ENCODE measurements around the gene FBXO42. TPM values are rescaled to one million over a fixed set of nuclear protein-coding genes. Genes with fewer than 3 reads are reported as not detected.

FBXO42 gene
- total and polyA plus RNA-seq, 9 of the 15 experiments (the other 6 are each of a cell fraction or from before 2014, with no cell fraction given), result 7.2 to 24.8 (median 17.4) TPM

- TF ChIP-seq FOXM1 (IDR thresholded peaks at IDR 0.05; ENCODE audit: low read depth), result no peak
- no peak for TF ChIP-seq FOXM1 (CRISPR knock-in tag; IDR thresholded peaks at IDR 0.05; ENCODE audit: low read depth)
- TF ChIP-seq SAP30 (IDR thresholded peaks at IDR 0.05; ENCODE audit: borderline replicate concordance, insufficient read depth, low read depth, low read length, poor library complexity, severe bottlenecking), result no peak
Measured at GRCh38 chr1:16230744-16231143, 121.5 kb downstream of the FBXO42 start (continued).

GRCh38 chr1:16229976-16230740, 122.1 kb downstream of the FBXO42 start:
- no peak for FAIRE-seq
- no peak for DNase-seq (ENCODE audit: extremely low read depth in 1 of 4, low spot score in 3 of 4)
- Histone ChIP-seq H4K20me1 (replicated peaks; ENCODE audit: control insufficient read depth, insufficient read depth, low read length) (no peaks in the 10 kb centered on the region), H3K27ac (ENCODE audit: extremely low read depth, low read depth, low read length) (peak overlapping the region; percentile 27; the same call in 1 of the 3 replicates), H3K9ac (ENCODE audit: insufficient read depth in 1 of 2, low read depth in 2 of 2, low read length in 2 of 2) (peak overlapping the region in 1 of 2 experiments; percentile 31; a peak in 2 of 4 replicates), H3K9me3 (replicated peaks; ENCODE audit: control insufficient read depth, insufficient read depth, low read depth, low read length) (0 out of 2 replicates have a peak, but pooled peaks cover 3% of the 10 kb centered on the region), H3K4me2 (ENCODE audit: insufficient read depth, low read length) (no peak overlapping the region), H3K36me3 (ENCODE audit: control insufficient read depth, insufficient read depth, low read length) (peaks cover 21% of the 10 kb centered on the region; the same call in 2 of the 3 replicates), H3K4me3 (no peak overlapping the region), H3K79me2 (ENCODE audit: control insufficient read depth, insufficient read depth, low read length) (no peaks in the 10 kb centered on the region; the same call in 2 of the 3 replicates), H2AFZ (ENCODE audit: low read depth, low read length) (no peak overlapping the region), H3K27me3 (ENCODE audit: control insufficient read depth in 2 of 2, insufficient read depth in 2 of 2, low read length in 2 of 2) (no peaks in the 10 kb centered on the region), H3K4me1 (replicated peaks in 1 of 2; ENCODE audit: control insufficient read depth in 2 of 2, insufficient read depth in 2 of 2, low read length in 2 of 2) (peaks cover 47 to 53% of the 10 kb centered on the region in 2 experiments; a peak in 4 of 5 replicates), H3K9me1 (ENCODE audit: control insufficient read depth, insufficient read depth, low read length) (peaks cover 8% of the 10 kb centered on the region)
- CTCF ChIA-PET (ENCODE audit: low intra/inter-chr PET ratio), result no interaction called here
- POLR2A ChIA-PET, result interaction anchor here (0.5 to 1.7 kb wide), 5 partner anchors 10 to 392 kb away, joined by 3 to 5 read pairs (median 3); no protein-coding TSS in a partner anchor
- WGBS (ENCODE audit: insufficient coverage, low coverage, missing lambda C conversion rate), result 77% methylated on average over 13 of the region's 13 CpGs
- in situ Hi-C loops (cut with MboI) (no loop called here), intact Hi-C loops (cut with micrococcal nuclease) (no loop called here)
- TF ChIP-seq GABPA (tag; conservative IDR thresholded peaks at IDR 0.05; ENCODE audit: low read depth) (no peak), ZNF124 (CRISPR knock-in tag; IDR thresholded peaks at IDR 0.05) (peak; percentile 18; the same call in 1 of the 2 replicates), ZFP1 (CRISPR knock-in tag; IDR thresholded peaks at IDR 0.05) (no peak), STAT6 (CRISPR knock-in tag; IDR thresholded peaks at IDR 0.05) (no peak), BCOR (IDR thresholded peaks at IDR 0.05) (no peak), HOMEZ (CRISPR knock-in tag; IDR thresholded peaks at IDR 0.05) (no peak)
- no TSS peak for BruUV-seq (replicated peaks)
- ATAC-seq, result no peak

Data from K562 (cell line).